LNCAP (cell line): Measurements from ENCODE around the gene EEFSEC.
A peak's percentile ranks its signal among the peaks of the same experiment; 100 is the strongest.

Source experiments
- TF ChIP-seq, protein P1 (sequence below): fragments of 450-650 bp; IDR thresholded peaks from 2 replicates; pipeline ENCODE4 v1.5.1; 2017; ENCODE audit warnings: mild to moderate bottlenecking

EEFSEC gene

DNA sequence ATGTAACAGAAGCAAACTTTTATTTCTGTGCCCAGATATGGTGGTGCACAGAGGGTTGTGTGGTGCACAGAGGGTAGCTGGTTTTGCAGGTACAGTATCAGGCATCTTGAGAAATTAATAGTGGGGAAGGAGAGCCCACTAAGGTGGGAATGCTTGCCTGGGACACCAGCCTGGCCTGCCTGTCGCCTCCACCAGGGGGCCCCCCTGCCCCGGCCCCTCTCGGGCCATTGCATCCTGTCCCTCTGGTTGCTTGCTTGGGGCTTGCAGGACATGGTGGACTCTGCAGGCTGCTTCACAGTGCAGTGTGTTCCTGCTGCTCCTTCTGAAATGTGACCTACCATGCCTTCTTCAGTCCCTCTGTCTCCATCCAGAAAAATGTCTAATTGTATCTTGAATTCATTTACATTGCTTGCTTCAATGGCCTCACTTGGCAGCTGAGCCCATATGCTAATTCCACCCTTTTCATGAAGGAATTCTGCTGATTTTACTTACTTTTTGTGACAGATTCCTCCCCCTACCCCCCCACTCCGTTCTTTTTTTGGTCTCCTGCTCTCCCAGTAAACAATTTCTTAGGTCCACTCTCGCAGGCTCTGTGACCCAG, 73.6 kb downstream of the EEFSEC start:
- TF ChIP-seq, protein P1, sequence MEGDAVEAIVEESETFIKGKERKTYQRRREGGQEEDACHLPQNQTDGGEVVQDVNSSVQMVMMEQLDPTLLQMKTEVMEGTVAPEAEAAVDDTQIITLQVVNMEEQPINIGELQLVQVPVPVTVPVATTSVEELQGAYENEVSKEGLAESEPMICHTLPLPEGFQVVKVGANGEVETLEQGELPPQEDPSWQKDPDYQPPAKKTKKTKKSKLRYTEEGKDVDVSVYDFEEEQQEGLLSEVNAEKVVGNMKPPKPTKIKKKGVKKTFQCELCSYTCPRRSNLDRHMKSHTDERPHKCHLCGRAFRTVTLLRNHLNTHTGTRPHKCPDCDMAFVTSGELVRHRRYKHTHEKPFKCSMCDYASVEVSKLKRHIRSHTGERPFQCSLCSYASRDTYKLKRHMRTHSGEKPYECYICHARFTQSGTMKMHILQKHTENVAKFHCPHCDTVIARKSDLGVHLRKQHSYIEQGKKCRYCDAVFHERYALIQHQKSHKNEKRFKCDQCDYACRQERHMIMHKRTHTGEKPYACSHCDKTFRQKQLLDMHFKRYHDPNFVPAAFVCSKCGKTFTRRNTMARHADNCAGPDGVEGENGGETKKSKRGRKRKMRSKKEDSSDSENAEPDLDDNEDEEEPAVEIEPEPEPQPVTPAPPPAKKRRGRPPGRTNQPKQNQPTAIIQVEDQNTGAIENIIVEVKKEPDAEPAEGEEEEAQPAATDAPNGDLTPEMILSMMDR: peak; percentile 78

DNA sequence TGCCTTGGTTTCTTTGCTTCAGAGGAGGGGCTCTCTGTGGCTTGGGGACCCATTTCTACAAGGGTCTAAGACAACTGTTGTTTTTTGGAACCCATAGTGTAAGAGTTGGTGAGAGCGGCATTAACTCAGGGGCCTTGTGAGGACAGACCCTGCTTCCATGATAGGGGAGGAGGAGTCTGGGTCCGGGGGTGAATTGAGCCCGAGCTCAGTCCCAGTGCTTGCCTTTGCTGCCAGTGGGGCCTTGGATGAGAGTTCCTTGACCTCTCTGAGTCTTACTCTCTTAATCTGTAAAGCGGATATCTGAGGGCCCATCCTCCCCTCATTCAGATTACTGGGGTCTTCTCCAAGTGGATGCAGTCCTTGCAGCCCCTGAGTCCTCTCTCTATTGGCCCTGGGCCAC, 74.2 kb downstream of the EEFSEC start:
- TF ChIP-seq, protein P1: no peak

DNA sequence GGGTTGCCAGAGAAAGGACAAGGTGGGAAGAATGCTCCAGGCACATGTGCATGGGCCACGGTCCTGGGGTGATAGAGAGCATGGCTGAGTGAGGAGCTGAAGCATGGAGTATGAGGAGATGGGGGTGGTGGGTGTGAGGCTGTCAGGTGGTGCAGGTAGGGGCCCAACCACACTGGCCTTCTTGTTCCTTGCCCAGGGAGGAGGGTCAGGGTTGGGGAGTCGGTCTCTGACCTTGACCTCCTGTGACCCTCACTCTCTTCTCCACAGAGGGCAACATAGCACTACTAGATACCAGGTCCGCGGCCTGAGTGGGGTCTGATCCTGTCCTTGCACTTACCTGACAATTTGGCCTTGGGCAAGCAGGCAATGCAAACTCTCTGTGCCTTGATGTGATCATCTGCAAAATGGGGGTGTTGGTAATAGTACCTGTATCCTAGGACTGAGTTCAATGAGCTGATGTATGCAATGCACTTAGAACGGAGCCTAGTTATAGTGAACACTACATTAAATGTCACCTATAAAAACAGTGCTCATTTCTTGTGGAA, 75.2 kb downstream of the EEFSEC start:
- TF ChIP-seq, protein P1: no peak

DNA sequence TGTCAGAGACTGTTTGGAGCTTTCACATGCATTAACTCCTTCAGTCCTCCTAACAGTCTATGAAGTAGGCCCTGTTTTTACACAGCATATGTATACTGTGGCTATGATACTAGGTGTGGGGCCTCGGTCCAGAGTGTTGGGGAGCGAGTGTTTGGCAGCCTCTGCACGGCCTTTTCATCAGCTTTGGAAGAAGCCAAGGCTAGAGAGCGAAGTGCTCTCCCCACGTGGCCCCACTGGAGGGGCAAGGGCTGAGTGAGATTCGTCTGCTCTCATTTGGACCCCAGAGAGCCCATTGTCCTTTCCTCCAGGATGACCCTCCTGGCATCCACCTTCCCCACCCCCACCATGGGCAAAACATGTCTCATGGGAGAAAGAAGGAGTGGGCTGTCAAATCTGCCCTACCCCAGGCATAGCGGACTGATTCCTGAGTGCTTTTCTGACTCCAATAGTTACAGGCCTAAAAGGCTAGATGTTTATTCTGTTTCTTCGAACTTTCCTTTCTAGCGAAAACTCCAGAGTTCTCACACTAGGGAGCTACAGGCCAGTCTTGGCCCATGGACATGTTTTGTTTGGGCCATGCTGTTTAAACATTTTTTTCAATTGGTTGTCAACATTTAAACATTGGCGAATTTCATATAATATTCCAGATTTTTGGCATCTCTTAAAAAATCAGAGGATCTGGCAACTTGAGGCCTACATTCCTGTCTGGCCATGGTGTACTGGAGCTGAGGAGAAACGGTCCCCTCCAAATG, 76.0 kb downstream of the EEFSEC start:
- TF ChIP-seq, protein P1: no peak

DNA sequence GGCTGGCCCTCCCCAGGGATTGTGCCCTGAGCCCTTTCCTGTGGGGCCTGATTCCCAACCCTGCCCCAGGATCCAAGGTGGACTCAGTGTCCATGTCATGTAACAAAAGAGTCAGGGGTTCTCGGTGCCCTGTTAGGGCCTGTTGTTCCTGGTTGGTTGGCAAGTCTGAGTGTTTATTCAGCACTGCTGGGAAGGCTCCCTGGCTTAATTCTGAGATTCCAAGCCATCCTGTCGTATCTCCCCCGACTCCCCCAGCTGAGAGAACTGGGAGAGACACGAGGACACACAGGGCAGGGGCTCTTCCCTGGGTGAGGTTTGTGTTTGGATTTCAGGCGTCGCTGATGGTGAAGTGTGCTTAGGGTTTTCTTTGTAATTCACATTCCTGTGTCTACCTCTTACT, 78.3 kb downstream of the EEFSEC start:
- TF ChIP-seq, protein P1: no peak

DNA sequence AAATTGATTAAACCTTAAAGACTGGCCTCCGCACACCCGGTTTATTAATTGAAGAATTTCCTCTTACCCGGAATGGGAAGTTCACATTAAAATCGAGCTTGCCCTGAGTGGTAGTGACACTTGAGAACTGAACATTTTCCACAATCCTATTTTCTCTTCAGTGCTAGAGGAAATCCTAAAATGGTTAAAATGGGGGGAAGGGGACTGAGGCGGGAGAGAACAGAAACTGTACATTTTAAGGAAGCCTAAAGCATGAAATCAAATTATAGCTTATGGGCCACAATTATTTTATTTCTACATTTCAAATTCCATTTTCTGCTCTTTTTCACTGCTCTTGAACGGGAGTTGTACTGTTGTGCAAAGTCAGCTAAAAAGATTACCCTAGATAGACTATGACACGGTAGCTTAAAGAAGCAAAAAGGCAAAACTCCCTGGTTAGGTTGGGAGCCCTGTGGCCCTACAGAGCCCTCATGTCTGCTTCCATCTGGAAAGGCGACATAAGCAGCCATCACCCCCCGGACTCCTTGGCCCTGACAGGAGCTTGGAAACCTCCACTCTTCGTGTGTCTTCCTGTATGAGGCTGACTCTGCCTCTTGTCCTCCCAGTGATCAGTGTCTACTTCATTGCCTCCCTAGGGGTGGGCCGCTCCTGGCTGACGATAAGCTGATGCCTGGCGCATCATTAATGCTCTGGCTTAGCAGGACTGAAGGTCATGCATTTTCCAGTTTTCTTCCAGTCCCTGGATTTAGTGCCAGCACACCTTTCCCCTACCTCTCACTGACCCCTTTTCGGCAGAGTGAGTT, 79.3 kb downstream of the EEFSEC start:
- TF ChIP-seq, protein P1: no peak

DNA sequence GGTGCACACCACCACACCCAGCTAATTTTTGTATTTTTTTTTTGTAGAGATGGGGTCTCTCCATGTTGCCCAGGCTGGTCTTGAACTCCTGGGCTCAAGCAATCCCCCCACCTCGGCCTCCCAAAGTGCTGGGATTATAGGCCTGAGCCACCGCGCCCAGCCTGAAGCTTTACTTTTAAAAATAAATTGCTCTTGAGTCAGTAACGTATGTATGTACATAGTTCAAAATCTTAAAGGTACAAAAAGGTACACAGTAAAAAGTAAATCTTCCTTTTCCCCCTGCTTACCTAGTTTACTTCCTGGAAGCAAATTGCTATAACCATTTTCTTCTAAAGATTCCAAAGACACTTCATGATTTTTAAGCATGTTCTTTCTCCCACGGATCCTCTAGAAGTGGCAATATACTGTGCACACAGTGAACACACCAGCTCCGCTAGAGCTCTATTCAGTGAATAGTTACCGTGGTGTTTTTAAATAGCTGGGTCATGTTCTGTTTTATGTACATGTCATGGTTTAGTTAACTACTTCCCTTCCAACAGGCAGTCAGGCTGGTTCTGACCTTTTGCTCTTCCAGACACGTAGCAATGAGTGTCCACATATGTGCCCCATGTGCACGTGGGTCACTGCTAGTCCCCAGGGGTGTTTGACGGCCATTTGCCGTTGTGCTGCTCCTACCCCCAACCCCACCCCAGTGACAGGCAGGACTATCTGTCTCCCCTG, 82.1 kb downstream of the EEFSEC start:
- TF ChIP-seq, protein P1: no peak
